Thoracic aorta (tissue), 2 donors: ENCODE results near the gene CLEC1B. TPM values are rescaled to one million over a fixed set of nuclear protein-coding genes. Genes with fewer than 3 reads are reported as not detected.
"Not testable (repeated sequence)": the region's sequence is repeated elsewhere in the genome, so short reads cannot be mapped to it uniquely, and the experiment has no call there.

Source experiments
- ATAC-seq: fragments of 150-250 bp; one replicate; pipeline ENCODE4 v1.8.0; 2017; ENCODE audit warnings: low read depth; ENCODE audit not compliant: insufficient number of reproducible peaks, low FRiP score
- DNase-seq: peaks from one replicate; pipeline ENCODE4 v3.0.0-alpha.2; 2020; ENCODE audit warnings: low spot score
- H3K27ac ChIP-seq, 2 donors: fragments of 200-600 bp; sonication (generic); 1 replicate in 1 of 2; 2 replicates in 1 of 2; pipeline ENCODE4 v1.5.1; 2016; ENCODE audit warnings: mild to moderate bottlenecking in 2 of 2, moderate library complexity in 2 of 2
- H3K27me3 ChIP-seq: fragments of 200-600 bp; sonication (generic); replicated peaks from 2 replicates; pipeline ENCODE4 v1.6.0; 2016; ENCODE audit warnings: mild to moderate bottlenecking; ENCODE audit not compliant: insufficient read depth
- H3K36me3 ChIP-seq: fragments of 200-600 bp; sonication (generic); one replicate; pipeline ENCODE4 v1.5.1; 2016
- H3K4me1 ChIP-seq, 2 donors: fragments of 200-600 bp; sonication (generic); 1 replicate in 1 of 2; 2 replicates in 1 of 2; pipeline versions ENCODE4 v1.5.1 to v1.6.0; 2016; ENCODE audit warnings: low read depth in 2 of 2, mild to moderate bottlenecking in 1 of 2; ENCODE audit not compliant: control insufficient read depth in 1 of 2
- H3K4me3 ChIP-seq: fragments of 200-600 bp; sonication (generic); 2 replicates; pipeline ENCODE4 v1.5.1; 2016; ENCODE audit warnings: mild to moderate bottlenecking
- H3K9me3 ChIP-seq: fragments of 200-600 bp; sonication (generic); 2 replicates; pipeline ENCODE4 v1.5.1; 2016
- CTCF ChIP-seq: fragments of 200-600 bp; sonication (generic); IDR thresholded peaks from one replicate; pipeline ENCODE4 v1.5.1; 2019; ENCODE audit warnings: antibody characterized with exemption
- total RNA-seq, 2 donors: library from RNA; depleted of rRNA; stranded (reverse); fragments of >200 nt; gene quantifications; one replicate each; pipeline versions ENCODE4 v1.1.0 to v1.2.3, GENCODE V29; 2016

Gene CLEC1B
- total RNA-seq, 2 donors from 2014 or later, result not detected

DNA sequence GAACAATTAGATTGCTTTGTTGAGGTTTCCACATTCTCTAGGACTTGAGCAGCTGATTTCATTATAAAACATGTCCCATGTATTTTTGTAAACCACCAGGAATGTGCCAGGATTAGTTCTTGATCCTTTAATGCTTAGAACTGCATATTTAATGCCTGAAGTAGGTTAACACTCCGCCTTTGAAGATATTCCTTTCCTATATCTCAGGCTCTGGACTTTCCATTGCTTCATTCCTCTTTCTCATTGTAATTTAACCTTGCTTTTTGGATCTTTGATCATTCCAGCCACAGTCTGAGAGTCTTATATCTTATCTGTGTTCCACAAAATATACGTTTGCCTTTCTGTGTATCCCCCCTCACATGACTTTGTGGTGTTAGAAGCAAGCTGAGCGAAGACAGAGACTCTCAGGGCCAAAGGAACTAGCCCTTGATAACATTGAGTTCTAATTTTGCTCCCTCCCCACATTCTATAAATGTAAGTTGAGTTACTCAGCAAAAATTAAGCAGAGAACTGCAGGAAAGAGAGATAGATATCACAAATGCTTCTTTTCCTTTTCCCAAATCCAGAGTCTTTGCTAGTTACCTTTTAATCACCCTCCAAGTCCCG is 2.4 kb upstream of the CLEC1B start:
- Histone ChIP-seq H3K27ac (no peak overlapping the region), H3K9me3 (no peaks in the 10 kb centered on the region), H3K4me1 (no peaks in the 10 kb centered on the region), H3K4me3 (no peak overlapping the region), H3K27me3 (no peaks in the 10 kb centered on the region), H3K36me3 (no peaks in the 10 kb centered on the region)
- TF ChIP-seq CTCF, result no peak
- no peak for ATAC-seq
- no peak for DNase-seq

DNA sequence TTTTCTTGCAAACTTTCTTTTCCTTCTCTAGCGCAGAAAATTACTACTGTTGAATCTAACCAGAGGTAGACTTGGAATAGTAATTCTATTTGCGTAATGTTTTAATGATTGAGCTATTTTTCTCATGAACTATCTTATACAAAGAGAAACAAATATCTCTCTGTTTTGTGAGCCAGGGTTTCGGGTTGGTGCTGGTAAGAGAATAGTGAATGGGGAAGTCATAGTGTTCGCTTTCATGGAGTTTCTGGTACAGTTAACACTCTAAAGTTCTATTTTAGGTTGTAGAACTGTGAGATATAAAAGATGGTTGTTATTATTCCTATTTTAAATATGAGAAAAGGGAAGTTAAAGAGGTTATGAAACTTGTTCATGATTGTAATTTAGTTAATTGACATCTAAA is 6.6 kb downstream of the CLEC1B start:
- Histone ChIP-seq H3K4me1 (no peaks in the 10 kb centered on the region), H3K27ac (no peak overlapping the region), H3K4me3 (peak overlapping the region; percentile 3), H3K36me3 (no peaks in the 10 kb centered on the region), H3K9me3 (no peaks in the 10 kb centered on the region), H3K27me3 (no peaks in the 10 kb centered on the region)
- DNase-seq (no peak), ATAC-seq (no peak)
- TF ChIP-seq CTCF, result no peak

DNA sequence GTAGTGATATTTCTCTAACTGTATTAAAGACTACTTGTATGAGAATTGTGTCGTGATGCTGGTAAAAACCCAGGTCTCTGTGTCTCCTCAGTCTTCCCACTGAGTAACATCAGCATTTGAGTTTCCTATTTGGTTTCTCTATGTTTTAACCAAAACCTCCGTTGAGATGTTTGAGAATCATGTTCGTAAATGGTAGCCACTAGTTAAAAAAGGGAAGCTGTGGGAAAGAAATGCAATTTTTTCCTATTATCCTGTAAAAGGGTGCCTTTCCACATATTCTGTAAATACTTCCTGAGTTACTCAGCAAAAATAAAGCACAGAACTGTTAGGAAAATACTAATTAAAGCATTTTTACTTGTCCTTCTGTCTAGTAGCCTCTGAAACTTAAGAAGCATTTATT is 7.0 kb downstream of the CLEC1B start:
- Histone ChIP-seq H3K27me3 (no peaks in the 10 kb centered on the region), H3K27ac (no peak overlapping the region), H3K4me3 (peak overlapping the region; percentile 3), H3K36me3 (no peaks in the 10 kb centered on the region), H3K4me1 (no peaks in the 10 kb centered on the region), H3K9me3 (no peaks in the 10 kb centered on the region)
- TF ChIP-seq CTCF, result no peak
- DNase-seq (no peak), ATAC-seq (no peak)

DNA sequence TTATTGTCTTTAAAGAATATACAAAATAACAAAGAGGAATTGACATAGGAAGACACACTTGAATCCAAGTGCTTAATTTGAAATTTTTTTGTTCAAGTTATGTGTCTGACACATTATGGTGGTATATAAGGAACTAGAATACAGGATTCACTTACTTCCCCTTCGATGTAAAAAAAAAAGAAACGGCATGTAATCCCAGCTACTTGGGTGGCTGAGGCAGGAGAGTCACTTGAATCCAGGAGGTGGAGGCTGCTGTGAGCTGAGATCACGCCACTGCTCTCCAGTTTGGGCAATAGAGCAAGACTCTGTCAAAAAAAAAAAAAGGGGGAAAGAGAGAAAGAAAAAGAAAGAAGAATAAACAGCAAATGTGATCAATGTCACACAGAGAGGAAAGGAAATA is 18.8 kb downstream of the CLEC1B start:
- ATAC-seq, result no peak

GRCh38 chr12:9977916-9978315 is 21.0 kb downstream of the CLEC1B start:
- Histone ChIP-seq H3K4me1 (no peaks in the 10 kb centered on the region), H3K27ac (no peak overlapping the region), H3K9me3 (no peaks in the 10 kb centered on the region), H3K4me3 (no peak overlapping the region), H3K27me3 (no peaks in the 10 kb centered on the region), H3K36me3 (no peaks in the 10 kb centered on the region)
- DNase-seq, result no peak
- no peak for TF ChIP-seq CTCF
- no peak for ATAC-seq

More for the DNA sequence above, 18.8 kb downstream of the CLEC1B start:
- no peak for DNase-seq
- H3K27ac ChIP-seq, result no peak overlapping the region
- no peaks in the 10 kb centered on the region for H3K27me3 ChIP-seq
- no peaks in the 10 kb centered on the region for H3K4me1 ChIP-seq
- H3K9me3 ChIP-seq, result no peaks in the 10 kb centered on the region
- H3K36me3 ChIP-seq, result no peaks in the 10 kb centered on the region
- TF ChIP-seq CTCF, result no peak
- no peak overlapping the region for H3K4me3 ChIP-seq

GRCh38 chr12:9976626-9977025 is 22.3 kb downstream of the CLEC1B start:
- not testable (repeated sequence) for H3K27me3 ChIP-seq, DNase-seq, ATAC-seq, H3K4me3 ChIP-seq, H3K4me1 ChIP-seq, H3K36me3 ChIP-seq, H3K9me3 ChIP-seq, H3K27ac ChIP-seq
